OCI-M2 (cell line): ENCODE measurements around the gene UGP2.

ENCODE experiments used
- DNase-seq: peaks from one replicate; lab custom pipeline; 2025; ENCODE audit not compliant: unreplicated experiment; lab: John Stamatoyannopoulos, UW

UGP2 gene

DNA sequence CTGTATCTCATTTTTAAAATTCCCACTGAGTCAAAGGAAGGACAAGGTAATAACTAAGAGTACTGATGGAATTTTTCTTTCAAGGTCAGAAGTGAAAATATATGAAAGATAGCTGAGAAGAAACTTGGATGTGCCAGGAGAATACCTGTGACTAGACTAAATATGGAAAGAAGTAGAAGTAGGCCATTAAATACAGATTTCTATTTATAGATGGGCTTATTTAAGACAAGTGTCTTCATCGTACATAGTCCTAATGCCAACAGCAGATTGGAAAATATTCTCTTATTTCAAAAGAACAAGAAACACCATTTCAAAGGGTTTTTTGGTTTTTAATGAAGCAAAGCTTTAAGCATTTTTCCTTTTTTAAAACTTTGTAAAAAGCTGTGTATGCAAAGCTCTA lies 22.0 kb downstream of the UGP2 start:
- DNase-seq = no peak

GRCh38 chr2:63865159-63865799 lies 23.6 kb downstream of the UGP2 start:
- no peak for DNase-seq

DNA sequence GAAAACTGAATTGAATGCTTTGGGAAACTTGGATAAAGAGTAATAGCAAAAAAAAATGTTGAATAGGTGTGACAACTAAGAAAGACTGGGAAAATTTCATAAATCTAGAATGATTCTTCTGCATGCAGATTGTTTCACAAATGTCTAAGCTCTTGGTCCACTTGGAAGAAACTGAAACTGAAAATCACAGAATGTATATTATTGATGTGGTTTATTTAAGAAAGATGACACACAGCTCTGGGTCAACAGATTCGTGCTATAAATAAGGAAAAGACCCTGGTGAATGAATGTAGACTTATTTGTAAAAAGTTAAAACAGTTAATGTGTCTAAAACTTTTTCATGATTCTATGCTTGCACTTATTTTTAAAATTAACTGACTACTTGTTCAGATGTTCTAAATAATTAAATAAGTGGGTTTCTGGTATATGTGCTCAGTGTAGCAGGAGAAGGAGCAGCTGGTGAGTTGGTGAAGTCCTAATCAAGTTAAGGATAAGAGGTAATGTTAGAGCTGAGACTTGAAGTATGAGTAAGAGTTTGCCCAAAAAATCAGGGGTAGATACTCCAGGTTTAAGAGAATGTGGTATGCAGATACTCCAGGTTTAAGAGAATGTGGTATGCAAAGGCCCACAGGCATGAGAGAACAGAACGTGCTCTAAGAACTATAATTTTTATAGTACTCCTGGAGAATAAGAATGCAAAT lies 24.5 kb downstream of the UGP2 start:
- no peak for DNase-seq

DNA sequence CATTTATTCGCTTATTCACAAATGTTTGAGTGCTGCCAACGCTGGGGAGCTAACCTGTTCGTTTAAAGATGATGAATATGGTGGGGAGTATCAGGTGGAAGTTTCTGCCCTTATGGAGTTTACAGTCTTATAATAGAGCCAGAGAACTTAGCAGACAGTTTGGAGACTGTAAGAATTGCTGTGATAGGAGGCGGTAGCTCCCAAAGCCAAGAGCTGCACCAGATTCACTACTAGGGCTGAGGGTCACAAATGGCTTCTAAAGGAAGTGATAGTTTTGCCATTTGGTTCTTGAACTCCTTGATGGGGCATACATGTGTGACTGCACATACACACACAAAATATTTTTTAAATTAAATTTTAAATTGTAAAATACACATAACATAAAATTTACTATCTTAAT lies 29.0 kb downstream of the UGP2 start:
- no peak for DNase-seq

DNA sequence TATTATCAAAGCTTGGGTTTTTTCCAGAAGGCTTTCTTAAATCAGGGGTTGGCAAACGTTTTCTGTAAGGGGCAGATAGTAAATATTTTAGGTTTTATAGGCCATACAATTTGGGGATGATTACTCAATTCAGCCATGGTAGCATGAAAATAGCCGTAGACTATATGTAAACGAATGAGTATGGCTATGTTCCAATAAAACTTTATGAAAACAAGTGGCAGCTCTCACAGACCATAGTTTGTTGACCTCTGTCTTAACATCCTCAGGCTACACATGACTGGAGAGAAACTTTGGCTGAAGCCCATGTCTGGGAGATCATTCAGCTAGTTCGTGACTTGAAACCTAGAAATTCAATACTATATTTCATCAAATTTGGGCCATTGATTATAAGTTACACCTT lies 30.2 kb downstream of the UGP2 start:
- DNase-seq = no peak

DNA sequence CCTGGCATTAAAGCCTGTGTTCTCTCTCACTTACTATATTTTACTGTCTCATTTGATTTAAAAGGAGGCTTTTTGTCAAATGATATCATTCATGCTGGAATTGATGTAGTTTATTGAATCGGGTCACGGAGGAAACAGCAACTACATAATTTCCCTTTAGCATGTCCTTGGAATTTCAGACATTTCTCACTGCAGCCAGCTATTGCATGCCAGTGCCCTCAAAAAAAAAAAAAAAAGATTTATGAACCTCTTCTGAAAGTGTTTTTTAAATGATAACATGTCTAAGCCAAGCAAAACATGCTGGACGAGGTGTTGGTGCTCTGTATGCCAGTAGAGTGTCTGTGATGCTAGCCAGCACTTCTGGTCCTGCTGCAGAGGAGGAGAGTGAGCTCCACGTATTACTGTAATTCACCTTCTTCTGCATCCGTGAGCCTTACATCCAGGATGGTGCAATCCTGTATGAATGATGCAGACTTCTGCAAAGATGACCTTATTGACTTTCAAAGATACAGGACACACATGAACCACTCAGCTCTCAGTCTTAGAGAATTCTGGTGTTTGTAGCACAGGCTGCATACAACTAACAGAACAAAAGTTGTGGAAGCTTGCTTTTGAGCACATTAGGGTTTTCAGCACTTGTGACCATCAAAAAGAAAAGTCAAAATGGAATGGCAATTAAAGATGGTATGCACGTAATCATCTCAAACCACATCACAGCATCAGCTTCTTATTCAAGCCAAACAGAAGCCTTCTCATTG lies 31.1 kb downstream of the UGP2 start:
- DNase-seq = no peak

- no peak for DNase-seq
Observed at GRCh38 chr2:63874204-63875130, 32.8 kb downstream of the UGP2 start.

GRCh38 chr2:63875131-63875527 lies 33.4 kb downstream of the UGP2 start:
- DNase-seq = no peak

DNA sequence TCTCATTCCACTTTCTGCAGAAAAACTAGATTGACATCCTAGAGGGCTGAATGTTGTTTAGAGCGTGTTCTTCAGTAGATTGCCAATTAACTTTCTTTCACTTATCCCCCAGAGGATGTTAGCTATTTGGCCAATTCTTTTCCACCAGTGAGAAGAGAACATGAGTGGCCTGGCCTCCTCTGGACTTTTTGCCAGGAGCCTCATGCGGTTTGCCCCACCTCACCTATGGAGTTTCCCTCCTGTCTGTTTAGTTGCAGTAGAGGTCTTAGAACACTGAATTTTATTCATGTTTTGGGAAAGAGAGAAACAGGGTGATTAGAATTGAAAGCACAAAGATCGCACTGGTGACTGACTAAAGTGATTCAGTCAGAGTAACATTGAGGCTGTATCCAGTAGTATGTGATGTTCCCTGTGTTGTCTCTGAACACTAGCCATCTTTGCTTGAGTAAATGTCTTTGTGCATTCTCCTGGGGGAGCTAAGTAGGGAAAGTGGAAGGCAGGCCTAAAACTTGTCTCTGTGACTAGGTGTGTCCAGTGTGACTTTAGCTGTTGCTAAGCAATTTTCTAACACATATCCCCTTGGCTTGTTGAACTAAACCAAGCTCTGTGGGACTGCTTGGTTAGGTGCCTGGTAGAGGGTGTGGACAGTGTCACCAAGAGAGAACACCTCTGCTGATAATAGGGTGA lies 34.0 kb downstream of the UGP2 start:
- DNase-seq = no peak

DNA sequence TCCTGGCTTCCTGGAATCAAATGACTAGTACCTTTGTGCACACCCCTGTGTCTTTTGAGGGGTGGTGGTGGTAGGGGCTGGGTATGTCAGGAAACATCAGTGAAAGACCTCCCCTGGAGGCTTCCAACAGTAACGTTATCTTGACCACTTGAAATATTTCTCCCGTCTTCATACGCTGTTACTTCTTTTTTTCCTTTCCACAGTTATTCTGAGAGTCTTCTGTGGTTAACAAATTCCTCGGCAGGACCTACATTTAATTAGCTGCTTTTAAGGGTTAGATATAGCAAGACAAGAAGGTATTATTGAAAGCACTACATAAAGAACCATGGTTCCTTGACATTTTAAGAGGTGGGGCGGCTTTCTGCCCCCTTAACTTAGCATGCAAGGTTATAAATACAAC lies 34.6 kb downstream of the UGP2 start:
- DNase-seq = no peak

DNA sequence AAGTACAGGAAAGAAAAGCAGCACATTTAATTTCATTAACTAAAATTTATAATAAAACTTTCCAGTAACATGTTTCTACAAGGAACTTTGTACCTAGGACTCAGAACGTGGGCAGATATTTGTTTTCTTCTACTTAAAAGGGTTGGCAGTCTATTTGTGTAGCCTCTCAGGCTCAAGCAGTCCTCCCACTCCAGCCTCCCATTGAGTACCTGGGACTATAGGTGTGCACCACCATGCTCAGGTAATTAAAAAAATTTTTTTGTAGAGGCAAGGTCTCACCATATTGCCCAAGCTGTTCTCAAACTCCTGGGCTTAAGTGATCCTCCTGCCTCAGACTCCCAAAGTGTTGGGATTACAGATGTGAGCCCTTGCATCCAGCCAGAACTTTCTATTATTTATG lies 36.8 kb downstream of the UGP2 start:
- no peak for DNase-seq

GRCh38 chr2:63879876-63880433 lies 38.3 kb downstream of the UGP2 start:
- no peak for DNase-seq

DNA sequence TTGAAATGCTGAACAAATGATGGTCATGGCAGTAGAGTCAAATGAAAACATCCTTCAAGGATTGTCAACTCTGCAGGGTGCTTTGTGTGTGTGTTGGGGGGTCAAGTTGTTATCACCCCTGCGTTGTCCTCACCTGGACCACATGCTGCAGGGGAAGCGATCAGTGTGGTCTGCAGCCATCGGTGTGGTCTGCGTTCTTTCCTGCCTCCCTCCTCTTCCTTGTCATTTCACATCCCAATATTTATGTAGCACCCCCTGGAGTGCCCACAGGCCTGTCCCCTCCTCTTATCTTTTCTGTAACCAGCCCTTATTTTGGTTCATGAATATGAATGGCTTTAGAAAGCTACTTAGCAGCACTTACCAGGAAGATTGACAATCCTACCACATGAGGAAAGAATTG lies 38.9 kb downstream of the UGP2 start:
- DNase-seq = no peak

- no peak for DNase-seq
Observed at GRCh38 chr2:63881205-63881604, 39.5 kb downstream of the UGP2 start.

DNA sequence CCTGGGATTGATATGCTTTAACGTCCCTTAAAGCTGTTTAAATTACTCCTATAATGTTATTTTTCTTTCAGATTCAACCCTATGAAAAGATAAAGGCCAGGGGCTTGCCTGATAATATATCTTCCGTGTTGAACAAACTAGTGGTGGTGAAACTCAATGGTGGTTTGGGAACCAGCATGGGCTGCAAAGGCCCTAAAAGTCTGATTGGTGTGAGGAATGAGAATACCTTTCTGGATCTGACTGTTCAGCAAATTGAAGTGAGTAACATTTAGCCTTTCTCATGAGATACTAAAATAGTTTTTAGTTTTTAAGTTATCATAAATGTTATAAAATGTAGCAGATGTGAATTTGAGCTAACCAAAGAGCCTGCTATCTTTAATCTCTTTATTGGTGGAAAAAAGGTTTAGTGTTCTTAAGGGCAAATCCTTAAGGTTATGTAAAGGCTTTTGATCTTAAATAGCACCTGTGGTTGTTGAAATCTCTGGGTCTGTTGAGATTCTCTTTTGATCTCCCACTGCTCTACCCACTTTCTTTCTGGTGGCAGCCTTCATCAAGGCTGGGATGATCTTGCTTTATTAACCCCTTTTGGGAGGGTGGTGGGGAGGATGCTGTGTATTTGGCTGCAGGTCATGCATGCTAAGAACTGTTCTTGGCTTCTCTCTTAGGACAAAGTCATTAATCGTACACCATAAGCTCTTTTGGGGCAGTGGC lies 40.9 kb downstream of the UGP2 start:
- DNase-seq = no peak

DNA sequence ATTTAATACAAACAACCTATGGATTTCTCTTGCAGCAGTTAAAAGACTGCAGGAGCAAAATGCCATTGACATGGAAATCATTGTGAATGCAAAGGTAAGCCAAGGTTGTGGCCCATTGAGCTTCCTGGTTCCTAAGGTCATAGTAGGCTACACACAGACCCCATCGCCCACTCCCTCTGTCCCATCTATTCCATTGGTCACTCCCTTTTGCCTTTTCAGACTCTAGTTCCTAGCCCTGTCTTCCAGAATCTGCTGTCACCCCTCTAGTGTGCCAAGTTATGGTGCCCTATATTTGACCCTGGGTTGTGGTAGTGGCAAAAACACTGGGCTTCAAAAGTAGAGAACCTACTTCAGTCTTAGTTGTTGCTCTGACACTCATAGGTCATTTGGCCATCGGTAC lies 44.7 kb downstream of the UGP2 start:
- no peak for DNase-seq

GRCh38 chr2:63888053-63888452 lies 46.4 kb downstream of the UGP2 start:
- DNase-seq = no peak

GRCh38 chr2:63888490-63889402 lies 47.0 kb downstream of the UGP2 start:
- no peak for DNase-seq

DNA sequence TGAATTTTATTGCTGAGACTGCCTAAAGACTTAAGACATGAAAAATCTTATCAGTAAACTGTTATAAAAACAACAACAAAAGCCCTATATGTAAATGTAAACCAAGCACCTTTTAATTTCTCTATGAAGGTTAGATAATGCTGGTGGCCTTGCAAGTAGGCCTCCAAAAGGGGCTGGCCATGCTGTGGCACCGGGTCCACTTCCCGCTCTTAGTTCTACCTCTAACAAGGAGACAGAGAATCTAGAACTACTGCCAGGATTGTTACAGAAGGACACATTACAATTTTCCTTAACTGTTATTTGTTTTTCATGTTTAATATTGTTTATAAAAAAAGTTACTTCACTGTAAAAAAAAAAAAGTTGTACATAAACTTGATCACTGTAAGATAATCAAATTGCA lies 49.0 kb downstream of the UGP2 start:
- no peak for DNase-seq
